HFFc6 (cell line): Measurements from ENCODE around the gene ACKR3. TPM values are rescaled to one million over a fixed set of nuclear protein-coding genes. Genes with fewer than 3 reads are reported as not detected.

Source experiments
- DNase-seq: peaks from one replicate; pipeline ENCODE4 v3.0.0-alpha.2; 2018
- H3K27ac Mint-ChIP-seq: 2 replicates; pipeline ENCODE4 v1.8.0; 2020; ENCODE audit warnings: mild to moderate bottlenecking, mixed read lengths
- H3K27me3 Mint-ChIP-seq: 2 replicates; pipeline ENCODE4 v1.8.0; 2021; ENCODE audit warnings: mild to moderate bottlenecking, moderate library complexity, mixed read lengths; ENCODE audit not compliant: insufficient read depth
- H3K36me3 Mint-ChIP-seq: 2 replicates; pipeline ENCODE4 v1.8.0; 2021; ENCODE audit warnings: low read depth, mixed read lengths
- H3K4me1 Mint-ChIP-seq: 2 replicates; pipeline ENCODE4 v1.8.0; 2020; ENCODE audit warnings: low read depth, mixed read lengths
- H3K4me3 Mint-ChIP-seq: 2 replicates; pipeline ENCODE4 v1.8.0; 2020; ENCODE audit warnings: mild to moderate bottlenecking, moderate library complexity, mixed read lengths
- H3K9me3 Mint-ChIP-seq: 2 replicates; pipeline ENCODE4 v1.8.0; 2020; ENCODE audit warnings: mild to moderate bottlenecking, mixed read lengths
- total RNA-seq, 6 experiments: library from RNA; stranded (reverse); fragmentation: NEBNext Ultra II Directional; extraction: Animal tissue kit (Norgen Biotek cat#: 25700); gene quantifications; 2 replicates in 1 of 6; 3 replicates in 5 of 6; pipeline ENCODE4 v1.2.3, GENCODE V29; 2021
- TF ChIP-seq, protein P1 (sequence below): fragments of 200-600 bp; sonication (generic); IDR thresholded peaks from 2 replicates; pipeline ENCODE4 v1.5.0; 2021; ENCODE audit warnings: antibody characterized with exemption, mild to moderate bottlenecking

The ACKR3 gene
- total RNA-seq, 6 experiments from 2014 or later: 0.12 TPM; not detected in 5

DNA sequence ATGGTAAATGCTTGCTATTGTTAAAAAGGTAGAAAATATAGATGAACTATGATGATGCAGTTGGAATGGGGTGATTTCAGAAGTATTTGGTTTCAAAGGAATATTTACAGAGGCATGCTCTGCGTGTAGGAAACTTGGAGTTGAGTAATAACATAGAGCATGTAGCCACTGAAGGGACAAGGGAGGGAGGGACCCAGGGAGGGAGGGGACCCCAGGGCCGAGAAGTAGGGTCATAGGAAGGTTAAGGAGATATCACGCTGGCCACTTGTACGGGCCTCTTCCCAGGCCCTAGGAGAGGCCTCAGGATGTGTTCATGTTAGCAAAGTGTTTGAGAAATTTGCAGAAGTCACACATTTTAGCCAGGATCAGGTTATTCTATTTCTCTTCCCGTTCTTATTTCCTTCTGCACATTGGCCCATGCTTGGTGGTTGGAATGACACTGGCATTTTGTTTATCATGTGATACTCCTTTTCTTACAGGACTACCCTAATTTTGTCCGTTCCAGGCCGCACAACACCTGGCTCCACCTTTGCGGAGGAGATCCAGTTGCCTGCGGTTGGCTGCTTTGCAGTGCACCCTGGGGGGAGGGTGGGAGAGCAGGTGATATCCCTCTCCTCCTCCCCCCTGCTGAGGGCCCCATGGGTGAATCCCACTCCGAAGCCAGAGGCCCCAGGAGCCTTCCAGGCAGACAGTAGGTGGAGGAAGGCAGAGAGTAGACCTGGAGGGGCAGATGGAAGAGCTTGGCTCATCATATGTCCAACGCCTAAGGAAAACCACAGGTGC, 16.9 kb upstream of the ACKR3 start:
- Mint-ChIP-seq H3K36me3 (no peaks in the 10 kb centered on the region; the same call in 1 of the 2 replicates), H3K9me3 (peaks cover 53% of the 10 kb centered on the region), H3K27ac (no peak overlapping the region), H3K4me3 (no peak overlapping the region), H3K27me3 (peaks cover 5% of the 10 kb centered on the region), H3K4me1 (no peaks in the 10 kb centered on the region)
- TF ChIP-seq, protein P1, sequence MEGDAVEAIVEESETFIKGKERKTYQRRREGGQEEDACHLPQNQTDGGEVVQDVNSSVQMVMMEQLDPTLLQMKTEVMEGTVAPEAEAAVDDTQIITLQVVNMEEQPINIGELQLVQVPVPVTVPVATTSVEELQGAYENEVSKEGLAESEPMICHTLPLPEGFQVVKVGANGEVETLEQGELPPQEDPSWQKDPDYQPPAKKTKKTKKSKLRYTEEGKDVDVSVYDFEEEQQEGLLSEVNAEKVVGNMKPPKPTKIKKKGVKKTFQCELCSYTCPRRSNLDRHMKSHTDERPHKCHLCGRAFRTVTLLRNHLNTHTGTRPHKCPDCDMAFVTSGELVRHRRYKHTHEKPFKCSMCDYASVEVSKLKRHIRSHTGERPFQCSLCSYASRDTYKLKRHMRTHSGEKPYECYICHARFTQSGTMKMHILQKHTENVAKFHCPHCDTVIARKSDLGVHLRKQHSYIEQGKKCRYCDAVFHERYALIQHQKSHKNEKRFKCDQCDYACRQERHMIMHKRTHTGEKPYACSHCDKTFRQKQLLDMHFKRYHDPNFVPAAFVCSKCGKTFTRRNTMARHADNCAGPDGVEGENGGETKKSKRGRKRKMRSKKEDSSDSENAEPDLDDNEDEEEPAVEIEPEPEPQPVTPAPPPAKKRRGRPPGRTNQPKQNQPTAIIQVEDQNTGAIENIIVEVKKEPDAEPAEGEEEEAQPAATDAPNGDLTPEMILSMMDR: no peak
- no peak for DNase-seq

DNA sequence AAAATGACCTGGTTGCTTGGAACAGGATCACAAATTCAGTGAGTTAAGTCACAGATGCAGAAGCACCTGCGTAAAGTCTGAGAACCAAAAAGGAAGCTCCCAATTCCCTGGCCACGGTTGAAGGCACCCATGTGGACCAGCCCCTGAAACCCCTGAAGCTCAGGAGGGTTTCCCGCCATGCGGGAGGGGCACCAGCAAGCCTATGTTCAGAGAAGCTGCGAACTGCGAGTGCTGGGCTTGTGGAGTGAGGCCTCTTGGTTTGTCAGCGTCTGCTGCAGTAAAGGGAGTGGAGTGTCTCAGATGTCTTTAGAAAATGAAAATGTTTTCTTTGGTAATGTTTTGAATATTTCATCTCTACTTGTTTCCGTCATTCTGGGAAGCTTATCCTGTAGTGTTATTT, 16.1 kb upstream of the ACKR3 start:
- no peak overlapping the region for H3K27ac Mint-ChIP-seq
- H3K9me3 Mint-ChIP-seq: peaks cover 49% of the 10 kb centered on the region
- TF ChIP-seq, protein P1: no peak
- peaks cover 11% of the 10 kb centered on the region for H3K27me3 Mint-ChIP-seq
- H3K36me3 Mint-ChIP-seq: no peaks in the 10 kb centered on the region; the same call in 1 of the 2 replicates
- no peaks in the 10 kb centered on the region for H3K4me1 Mint-ChIP-seq
- no peak for DNase-seq
- no peak overlapping the region for H3K4me3 Mint-ChIP-seq

DNA sequence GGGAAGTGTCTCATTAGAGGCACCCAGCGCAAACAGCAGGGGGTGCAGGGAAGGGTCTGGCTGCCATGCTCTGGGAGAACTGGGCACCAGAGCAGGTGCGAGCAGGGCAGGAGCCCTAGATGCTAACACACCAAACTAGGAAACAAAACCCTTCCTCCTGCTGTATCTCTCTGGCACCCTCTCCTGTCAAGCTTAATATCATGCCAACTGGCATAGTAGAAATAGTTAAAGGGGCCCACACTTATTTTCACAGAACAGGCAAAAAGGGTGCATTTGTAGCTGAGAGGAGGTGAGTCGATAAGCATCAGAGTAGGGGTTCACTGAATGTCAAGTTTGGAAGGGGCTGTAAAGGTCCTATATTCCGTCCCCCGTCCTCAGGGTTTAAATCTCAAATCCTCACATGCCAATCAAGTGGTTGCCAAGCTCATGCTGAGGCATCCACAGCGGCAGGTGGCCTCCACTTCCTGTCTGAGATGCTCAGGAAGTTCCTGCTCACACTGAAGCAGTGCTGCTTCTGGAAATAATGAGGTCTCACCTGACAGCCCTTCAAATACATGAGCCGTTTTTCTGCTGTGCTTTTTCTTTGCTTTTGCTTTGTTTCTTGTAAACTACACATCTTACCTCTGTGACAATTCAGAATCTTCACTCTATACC, 14.9 kb upstream of the ACKR3 start:
- TF ChIP-seq, protein P1: no peak
- Mint-ChIP-seq H3K27me3 (peaks cover 11% of the 10 kb centered on the region), H3K4me3 (no peak overlapping the region), H3K9me3 (peaks cover 49% of the 10 kb centered on the region), H3K36me3 (no peaks in the 10 kb centered on the region), H3K27ac (no peak overlapping the region), H3K4me1 (no peaks in the 10 kb centered on the region)
- no peak for DNase-seq

DNA sequence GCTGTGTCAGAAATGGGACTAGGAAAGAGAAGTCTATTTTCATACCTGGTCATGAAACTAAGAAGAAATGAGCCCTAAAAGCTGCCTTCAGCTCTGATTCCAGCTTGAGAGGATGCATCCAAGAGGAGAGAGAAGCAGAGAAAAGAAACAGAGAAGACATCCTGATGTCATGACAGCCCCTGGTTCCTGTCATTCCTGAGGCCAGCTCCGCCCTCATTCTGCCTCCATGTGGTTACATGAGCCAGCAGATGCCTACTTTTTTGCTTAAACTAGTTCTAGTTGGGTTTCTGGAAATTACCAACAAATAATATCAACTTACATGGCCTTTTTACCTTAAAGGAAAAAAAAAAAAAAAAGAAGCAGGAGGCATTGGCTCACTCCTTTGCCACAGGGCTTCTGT, 14.1 kb upstream of the ACKR3 start:
- Mint-ChIP-seq H3K9me3 (peaks cover 45% of the 10 kb centered on the region), H3K36me3 (no peaks in the 10 kb centered on the region), H3K27ac (no peak overlapping the region), H3K4me3 (no peak overlapping the region), H3K27me3 (peaks cover 11% of the 10 kb centered on the region), H3K4me1 (no peaks in the 10 kb centered on the region)
- TF ChIP-seq, protein P1: no peak
- no peak for DNase-seq

DNA sequence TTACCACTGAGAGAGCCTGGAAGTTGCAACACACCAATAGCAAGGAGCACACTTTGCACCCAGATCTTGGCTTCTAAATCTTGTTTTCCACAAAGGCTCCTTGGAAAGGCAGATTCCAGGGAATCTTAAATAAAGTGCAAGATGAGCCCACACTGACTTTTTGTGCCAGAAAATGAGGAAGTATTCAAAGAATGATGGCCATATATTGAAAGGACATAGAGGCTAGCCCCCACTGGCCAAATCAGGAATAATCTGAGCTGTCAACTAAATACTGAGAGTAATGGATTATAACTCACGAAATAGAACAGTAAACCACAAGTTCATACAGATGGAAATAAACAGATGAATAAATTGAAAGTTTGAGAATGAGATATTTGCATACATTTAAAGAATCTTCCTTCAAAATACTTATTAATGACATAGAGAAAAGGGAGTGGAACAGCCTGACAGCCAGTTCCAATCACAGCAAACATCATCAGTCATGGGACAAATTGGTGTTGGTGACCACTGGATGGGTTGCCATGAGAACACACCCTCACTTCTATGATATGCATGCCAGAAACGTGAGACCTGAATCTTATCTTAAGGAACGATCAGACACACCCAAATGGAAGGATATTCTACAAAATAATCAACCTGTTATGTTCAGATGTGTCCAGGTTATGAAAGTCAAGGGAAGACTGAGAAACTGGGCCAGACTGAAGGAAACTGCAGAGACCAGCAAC, 12.2 kb upstream of the ACKR3 start:
- no peaks in the 10 kb centered on the region for H3K36me3 Mint-ChIP-seq
- no peaks in the 10 kb centered on the region for H3K4me1 Mint-ChIP-seq
- no peak for DNase-seq
- H3K4me3 Mint-ChIP-seq: no peak overlapping the region
- peaks cover 34% of the 10 kb centered on the region for H3K9me3 Mint-ChIP-seq
- H3K27ac Mint-ChIP-seq: no peak overlapping the region
- peaks cover 9% of the 10 kb centered on the region for H3K27me3 Mint-ChIP-seq
- TF ChIP-seq, protein P1: no peak
